Measurements from ENCODE around the gene TMC1.

TMC1 gene

GRCh38 chr9:72685911-72686310 lies 164.5 kb downstream of the TMC1 start:
- no peak for DNase-seq

DNA sequence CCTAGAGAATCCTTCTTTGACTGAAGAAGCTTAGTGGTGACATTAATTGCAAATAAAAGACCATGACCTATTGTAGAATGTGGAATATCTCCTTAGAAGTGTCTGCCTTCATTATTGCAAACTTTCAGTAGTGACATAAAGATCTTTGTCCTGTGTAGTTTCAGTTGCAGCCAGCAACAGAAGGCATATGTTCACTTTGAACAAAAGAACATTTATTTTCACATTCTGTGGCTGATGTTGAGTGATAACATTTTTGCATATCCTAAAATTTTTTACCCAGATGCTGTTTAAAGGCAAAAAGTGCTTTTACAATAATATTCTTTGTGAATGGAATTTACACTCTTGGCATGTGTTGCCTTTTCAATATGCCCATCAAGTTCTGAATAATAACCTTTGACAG lies 165.9 kb downstream of the TMC1 start:
- DNase-seq, result no peak

DNA sequence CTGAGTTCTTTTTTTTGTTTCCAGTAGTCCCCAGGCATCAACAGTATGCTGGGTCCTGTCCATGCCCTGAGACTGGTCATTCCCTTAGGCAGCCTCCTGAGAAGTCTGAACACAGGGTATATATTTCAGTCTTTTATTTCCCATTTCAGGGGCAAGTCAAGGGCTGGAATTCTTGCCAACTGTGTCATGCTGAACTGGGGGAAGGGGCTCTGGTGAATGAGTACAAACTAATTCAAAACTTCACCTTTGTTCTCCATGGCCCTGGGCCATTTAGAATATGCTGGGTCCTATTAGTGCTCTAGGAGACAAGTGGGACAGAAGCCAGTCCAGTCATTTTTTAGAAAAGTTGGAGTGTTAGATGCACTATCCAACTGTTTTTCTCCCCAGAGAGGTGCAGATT lies 170.3 kb downstream of the TMC1 start:
- no peak for DNase-seq

DNA sequence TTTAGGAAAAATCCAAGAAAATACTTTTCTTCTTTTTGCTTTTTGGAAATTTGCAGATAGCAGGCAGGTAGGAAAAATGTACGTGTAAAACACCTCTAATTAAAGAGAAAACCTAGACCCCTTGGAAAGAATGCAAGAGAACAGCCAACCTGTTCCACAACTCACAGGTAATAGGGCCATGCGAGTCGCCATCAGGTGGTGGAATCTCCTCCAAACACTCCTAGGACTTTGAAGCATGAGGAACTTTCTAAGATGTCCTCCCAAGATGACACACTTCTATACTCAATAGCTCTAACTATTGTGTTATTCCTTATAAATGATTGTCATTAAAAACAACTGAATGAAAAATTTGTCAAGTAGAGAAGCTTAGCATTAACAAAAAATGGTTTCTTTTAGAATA lies 174.0 kb downstream of the TMC1 start:
- no peak for DNase-seq

GRCh38 chr9:72696511-72696910 lies 175.1 kb downstream of the TMC1 start:
- DNase-seq, result no peak

- DNase-seq, result no peak
Observed at GRCh38 chr9:72701510-72701909, 180.1 kb downstream of the TMC1 start.

DNA sequence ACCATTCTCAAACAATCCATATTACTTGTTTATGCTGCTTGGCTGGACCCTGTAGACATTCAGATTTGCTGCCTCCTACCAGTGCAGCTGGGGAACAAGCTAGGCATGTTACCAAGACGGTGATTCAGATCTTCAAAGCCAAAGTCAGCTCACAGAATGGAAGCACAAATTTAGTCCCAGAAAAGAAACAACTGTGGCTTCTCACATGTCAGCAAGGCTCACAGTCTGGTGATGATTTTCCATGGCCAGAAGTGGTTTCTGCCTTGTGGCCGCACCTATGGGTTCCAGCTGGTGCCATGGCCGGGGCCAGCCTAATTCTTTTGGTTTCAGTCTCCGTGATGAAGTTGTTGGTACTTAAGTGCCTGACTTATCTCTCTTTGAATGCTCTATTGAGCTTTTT lies 182.2 kb downstream of the TMC1 start:
- no peak for DNase-seq

DNA sequence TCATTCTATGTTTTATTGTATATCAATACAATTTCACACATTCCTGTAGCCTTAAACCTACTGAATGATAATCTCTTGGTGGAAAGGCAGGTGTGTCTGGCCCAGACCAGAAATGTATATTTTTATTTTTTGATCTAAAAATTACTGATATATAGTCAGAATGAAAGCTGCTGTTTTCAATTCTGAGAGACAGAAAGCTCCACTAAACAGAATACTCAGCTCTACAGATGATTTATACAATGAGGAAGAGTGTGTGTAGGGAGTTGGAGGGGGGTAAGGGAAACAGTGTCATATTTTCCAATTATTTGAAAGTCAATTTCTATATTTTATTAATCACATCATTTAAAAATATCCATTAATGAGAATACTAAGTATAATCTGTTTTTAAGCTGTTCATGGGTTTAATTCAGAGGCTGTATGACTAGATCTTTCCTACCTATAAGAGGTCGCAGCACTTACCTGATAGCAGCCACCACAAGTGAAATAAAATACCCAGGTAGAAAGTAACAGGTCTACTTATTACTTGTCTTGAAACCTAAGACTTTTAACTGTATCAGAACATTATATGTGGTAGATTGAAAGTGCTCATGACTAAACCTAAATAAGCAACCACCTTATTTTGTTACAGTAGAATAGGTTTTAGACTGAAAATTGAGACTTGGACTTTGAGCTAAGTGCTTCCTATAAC lies 183.4 kb downstream of the TMC1 start:
- DNase-seq, result no peak

DNA sequence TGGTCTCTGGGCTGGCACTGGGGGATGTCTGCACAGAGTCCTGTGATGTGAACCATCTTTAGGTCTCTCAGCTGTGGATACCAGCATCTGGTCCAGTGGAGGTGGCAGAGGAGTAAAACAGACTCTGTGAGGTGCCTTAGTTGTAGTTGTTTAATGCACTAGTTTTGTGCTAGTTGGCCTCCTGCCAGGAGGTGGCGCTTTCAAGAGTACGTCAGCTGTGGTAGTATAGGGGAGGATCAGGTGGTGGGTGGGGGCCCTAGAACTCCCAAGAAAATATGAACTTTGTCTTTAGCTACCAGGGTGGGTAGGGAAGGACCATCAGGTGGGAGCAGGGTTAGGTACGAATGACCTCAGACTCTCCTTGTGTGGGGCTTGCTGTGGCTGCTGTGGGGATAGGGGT lies 197.1 kb downstream of the TMC1 start:
- DNase-seq, result no peak

DNA sequence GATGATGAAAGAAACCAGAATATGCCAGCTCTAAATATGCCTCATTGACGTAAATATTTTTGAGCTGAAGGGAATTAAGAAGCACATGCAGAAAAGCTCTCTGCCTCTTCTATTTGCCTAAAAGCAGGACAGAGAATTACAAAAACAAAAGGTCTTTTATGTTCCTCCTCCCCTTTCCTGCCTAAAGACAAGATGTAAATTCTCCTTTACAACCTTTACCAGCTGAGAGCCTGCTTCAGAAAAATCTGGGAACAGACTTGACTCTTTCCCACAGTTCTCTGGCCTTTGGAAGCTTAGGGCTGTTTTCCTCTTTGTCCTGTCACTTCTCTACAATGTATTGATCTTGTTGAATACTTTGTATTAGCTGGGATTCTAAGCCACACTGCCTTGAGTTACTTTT lies 199.7 kb downstream of the TMC1 start:
- no peak for DNase-seq

DNA sequence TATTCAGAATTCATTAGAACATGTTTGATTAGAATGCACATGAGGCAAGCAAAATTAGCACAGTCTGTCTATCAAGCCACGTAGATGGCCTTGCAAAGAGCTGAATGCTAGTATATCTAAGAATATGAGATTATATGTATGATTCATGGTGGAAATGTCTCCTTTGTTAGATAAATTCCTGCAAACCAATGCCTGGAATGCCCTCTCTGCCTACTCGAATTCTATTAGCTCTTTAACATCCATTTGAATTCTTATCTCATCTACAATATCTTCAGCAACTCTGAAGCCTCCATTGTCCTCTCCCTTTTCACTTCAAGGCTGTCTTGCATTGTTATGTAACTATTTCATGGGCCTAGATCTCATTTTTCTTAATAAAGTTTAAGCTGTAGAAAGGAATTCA lies 205.5 kb downstream of the TMC1 start:
- DNase-seq, result no peak

- no peak for DNase-seq
Observed at GRCh38 chr9:72728031-72728770, 206.8 kb downstream of the TMC1 start.

DNA sequence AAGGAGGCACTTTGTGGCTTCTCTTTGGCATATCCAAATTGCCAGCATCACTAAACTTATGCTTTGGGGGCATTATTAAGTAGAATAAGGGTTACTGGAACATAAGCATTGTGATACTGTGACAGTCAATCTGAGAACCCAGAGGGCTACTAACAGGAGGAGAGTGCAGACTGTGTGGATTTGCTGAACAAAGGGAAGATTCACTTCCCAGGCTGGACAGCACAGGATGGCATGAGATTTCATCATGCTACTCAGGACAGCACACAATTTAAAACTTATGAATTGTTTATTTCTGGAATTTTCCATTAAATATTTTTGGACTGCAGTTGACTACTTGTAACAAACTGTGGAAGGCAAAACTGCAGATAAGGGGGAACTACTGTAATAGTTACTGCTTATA lies 212.5 kb downstream of the TMC1 start:
- DNase-seq, result no peak

DNA sequence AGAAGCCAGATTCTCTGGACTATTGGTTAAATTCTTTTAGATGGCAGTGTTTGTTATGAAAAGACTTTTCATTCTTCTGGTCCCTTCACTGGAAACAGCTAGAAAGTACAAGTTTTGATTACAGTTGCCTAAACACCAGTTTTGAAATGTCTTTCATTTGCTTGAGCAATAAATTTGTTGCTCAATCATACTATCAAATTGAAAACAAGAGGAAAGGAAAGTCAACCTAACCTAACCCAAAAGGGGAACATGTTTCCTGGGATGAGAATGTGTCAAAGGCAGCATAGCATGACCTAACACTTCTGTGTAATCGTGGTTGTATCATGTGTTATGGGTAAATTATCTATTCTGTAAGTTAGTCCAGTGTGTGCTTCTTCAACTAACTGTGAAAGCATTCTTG lies 213.2 kb downstream of the TMC1 start:
- DNase-seq, result no peak

GRCh38 chr9:72743836-72744235 lies 222.4 kb downstream of the TMC1 start:
- DNase-seq, result no peak

DNA sequence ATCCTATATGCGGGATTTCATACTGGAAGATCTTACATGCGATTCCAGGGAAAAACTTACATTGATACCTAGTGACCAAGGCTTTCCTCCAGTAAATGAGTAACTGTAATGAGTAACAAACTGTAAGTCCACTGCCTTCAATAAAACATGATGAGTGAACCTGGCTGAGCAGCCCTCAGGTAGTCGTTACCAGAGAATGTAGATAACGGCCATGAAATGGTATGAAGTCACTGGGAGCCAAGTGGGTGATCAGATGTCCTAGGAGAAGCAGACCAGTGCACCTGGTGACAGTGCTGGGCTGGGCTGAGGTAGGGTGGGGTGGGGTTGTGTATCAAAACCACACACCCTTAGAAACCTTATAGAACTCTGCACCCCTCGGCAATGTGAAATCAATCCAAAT lies 227.9 kb downstream of the TMC1 start:
- no peak for DNase-seq

GRCh38 chr9:72751541-72751940 lies 230.1 kb downstream of the TMC1 start:
- DNase-seq, result no peak

GRCh38 chr9:72753266-72753893 lies 232.0 kb downstream of the TMC1 start:
- no peak for DNase-seq

DNA sequence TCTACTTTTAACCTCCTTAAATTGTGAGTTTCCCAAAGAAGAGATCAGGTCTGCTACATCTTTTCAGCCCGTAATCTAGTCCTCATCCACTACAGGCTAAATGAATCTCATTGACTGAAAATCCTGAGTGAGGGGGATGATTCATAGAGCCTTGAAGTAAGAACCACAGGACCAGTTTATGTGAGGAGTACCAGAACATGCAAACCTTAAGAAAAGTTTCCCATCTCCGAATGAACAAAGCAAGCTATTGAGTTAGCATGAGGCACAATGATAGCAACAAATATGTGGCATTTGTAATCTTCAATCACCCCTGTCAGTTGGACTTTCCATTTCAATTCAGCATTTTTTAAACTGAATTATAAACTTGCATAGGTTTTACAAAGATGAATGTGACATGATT lies 234.4 kb downstream of the TMC1 start:
- no peak for DNase-seq

GRCh38 chr9:72758944-72759343 lies 237.5 kb downstream of the TMC1 start:
- DNase-seq, result no peak

GRCh38 chr9:72763022-72763421 lies 241.6 kb downstream of the TMC1 start:
- DNase-seq, result no peak

GRCh38 chr9:72769546-72769945 lies 248.1 kb downstream of the TMC1 start:
- DNase-seq, result no peak

GRCh38 chr9:72772661-72773060 lies 251.3 kb downstream of the TMC1 start:
- no peak for DNase-seq

DNA sequence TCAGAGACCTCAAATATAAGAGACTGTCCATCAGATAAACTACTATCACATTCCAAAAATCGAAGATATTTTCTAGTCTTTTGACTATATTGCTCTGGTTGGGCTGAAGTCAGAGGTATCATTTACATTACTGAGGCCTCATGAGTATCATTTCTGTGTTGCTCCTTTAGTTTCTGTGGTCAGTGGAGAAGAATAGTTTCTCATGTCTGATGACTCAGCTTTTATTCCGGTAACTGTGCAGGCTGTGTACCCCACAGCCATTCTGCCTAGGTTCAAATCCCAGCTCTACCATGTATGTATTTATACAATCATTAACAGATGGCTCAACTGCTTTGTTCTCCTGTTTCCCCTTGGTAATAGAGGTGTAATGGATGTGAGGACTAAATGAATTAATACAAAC lies 252.2 kb downstream of the TMC1 start:
- DNase-seq, result no peak

Data from CD4-positive, alpha-beta T cell treated with Interleukin-1 beta for 1 hour (primary cell).